GM21825 (cell line): Measurements from ENCODE around the gene MBD6.
"Not testable (repeated sequence)": the region's sequence is repeated elsewhere in the genome, so short reads cannot be mapped to it uniquely, and the experiment has no call there.

Experiments used
- ATAC-seq: cut with Tn5 transposase; IDR thresholded peaks from one replicate; pipeline ENCODE4 v1.9.1; 2021; ENCODE audit warnings: mild to moderate bottlenecking, moderate library complexity; ENCODE audit not compliant: unreplicated experiment

MBD6 gene

GRCh38 chr12:57546438-57547287, 24.0 kb downstream of the MBD6 start, which contains the start of gene DCTN2:
Gene DCTN2, minus strand, starts transcription at chr12:57547192. Its CDS starts 129 bp downstream, at chr12:57547063.
- ATAC-seq: peak; percentile 97

- ATAC-seq: no peak
These were observed 24.8 kb downstream of the MBD6 start for GRCh38 chr12:57547288-57548012.

DNA sequence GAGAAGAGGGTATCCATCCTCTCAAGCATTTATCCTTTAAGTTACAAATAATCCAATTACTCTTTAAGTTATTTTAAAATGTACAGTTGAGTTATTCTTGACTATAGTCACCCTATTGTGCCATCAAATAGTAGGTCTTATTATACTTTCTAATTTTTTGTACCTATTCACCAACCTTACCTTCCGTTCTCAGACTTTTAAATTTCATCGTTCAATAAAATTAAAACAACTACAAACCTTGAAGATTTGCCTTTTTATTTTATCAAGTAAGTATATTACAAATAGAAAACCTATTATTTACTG, 25.3 kb downstream of the MBD6 start:
- no peak for ATAC-seq

- ATAC-seq: no peak
These were observed 25.9 kb downstream of the MBD6 start for GRCh38 chr12:57548488-57548887.

- ATAC-seq: no peak
These were observed 26.7 kb downstream of the MBD6 start for GRCh38 chr12:57549203-57549908.

DNA sequence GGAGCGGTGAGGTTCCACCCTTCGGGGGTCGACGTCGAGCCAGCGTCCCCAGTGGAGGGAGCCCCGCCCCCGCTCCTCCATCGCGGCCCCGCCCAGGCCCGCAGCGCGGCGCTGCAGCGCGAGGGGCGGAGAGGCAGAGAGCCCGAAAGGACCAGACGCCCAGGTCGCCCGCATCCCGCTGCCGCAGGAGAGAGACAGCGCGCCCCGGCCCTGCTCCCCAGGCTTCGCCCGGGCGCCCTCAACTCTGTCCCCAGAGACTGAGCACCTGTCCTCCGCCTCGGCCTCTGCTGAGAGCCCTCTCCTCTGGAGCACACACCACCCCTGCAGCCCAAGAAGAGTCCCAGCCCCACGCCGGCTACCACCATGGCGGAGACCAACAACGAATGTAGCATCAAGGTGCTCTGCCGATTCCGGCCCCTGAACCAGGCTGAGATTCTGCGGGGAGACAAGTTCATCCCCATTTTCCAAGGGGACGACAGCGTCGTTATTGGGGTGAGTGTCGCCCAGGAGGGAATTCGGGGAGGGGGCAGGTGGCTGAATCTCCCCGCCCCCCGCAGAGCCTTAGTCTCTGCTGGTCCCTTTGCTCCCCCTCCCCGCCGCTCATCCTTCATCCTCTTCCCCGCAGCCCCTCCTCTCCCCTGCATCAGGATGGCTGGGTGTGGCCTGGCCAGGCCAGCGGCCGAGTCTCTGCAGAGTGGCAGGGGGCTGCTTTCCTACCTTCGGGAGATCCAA, 27.5 kb downstream of the MBD6 start, which contains the start of gene KIF5A:
KIF5A (plus strand) TSS at position 136 of the 732 bp plus-strand sequence; CDS start at position 364, 228 bp downstream.
- no peak for ATAC-seq

- no peak for ATAC-seq
These were observed 28.3 kb downstream of the MBD6 start for GRCh38 chr12:57550641-57551549.

DNA sequence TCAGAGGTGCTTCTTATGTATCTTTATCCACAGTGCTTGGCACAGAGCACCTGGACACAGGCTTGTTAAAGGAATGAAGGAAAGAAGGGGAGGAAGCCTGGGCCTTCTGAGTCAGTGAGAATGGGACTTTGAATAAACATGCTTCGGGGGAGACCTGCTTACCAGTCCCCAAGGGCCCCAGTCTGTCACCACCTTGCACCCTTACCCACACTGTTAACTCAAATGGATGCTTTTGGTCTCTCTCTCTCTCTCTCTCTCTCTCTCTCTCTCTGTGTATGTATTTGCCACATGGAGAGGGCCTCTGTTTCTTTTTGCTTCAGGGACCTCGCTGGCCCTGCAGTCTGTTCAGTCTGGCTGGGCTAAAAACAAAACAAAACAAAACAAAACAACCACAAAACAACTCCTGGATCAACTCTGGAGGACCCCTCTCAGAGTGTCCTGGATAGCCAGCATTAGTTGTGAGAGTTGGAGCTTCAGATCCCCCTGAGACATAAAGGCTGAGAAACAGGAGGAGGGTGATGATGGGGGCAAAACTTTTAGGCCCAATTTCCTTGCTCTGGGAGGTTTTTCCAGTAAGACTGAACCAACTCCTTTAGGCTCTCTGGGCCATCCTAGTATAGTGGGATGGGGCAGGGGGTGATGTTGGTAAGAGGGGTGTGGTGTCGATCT, 29.1 kb downstream of the MBD6 start:
- no peak for ATAC-seq

DNA sequence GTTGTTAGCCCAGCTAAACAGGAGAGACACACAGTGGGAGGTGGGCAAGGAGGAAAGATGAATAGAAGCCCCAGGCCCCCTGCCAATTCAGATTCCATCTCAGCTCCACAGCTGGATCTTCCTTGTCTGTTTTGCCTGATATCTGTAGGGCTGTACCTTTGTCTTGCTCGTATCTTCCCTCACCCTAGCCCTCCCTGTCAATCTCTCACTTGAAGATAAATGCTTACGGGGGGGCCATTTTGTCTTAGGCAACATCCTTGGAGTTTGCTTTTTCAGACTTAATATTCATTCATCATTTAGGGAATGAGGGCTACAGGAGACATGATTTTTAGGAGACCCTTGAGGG, 29.7 kb downstream of the MBD6 start:
- no peak for ATAC-seq

DNA sequence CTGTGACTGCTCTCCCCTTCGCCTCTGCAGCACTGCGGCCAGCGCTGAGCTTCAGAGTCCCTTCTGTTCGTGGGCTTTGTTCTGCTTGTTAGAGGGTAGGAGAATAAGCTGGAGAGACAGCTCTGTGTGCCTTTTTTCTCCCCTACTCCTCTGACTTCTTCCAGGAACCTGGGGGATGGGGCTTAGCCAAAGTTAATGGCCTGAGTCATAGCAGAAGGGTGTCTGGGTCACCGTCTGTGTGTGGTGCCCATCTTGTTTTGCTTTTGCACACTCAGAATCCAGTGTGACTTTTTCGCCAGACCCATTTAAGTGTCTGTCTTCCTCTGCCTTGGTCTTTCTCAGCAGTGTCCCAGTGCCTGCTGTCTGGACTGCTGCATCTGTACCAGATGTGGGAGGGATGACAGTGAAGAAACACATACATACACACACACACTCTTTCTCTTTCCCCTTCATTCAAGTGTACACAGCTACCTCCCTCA, 30.2 kb downstream of the MBD6 start:
- ATAC-seq: no peak

DNA sequence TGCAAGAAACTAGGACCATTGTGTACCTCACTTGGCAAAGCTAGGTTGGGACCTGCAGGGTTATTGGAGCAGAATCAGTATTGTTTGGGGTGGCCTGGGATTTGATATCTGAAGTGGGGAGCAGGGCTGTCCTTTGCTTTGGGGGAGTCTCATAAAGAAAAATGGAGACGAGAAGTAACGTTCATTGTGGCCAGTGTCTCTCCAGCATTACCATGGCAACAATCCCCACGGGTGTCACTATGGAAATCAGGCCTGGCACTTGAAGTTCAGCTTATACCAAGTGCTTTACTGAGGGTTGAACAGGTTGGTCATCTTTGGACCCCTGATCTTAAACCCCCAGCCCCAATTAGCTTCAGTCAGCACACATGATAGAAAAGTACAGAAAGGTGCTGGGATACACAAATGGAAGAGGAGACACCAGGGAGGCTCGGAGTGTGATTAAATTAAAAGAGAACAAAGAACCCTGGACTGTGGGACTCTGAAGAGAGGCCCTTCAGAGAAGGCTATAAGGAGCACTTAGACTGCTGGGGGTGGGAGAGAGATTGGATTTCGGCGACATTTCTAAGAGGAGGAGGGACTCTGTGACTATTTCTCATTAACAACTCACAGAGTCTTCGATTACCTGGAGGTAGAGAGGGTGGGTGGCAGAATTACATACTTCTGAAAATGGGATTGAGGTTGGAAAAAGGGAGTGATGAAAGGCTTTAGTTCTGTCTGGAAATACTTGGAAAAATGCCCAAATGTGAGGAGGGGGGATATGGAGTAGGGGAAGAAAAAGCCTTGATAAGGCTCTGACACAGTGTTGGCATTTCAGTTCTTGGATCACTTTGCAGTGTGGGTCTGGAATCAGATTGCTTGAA, 30.9 kb downstream of the MBD6 start:
- no peak for ATAC-seq

- no peak for ATAC-seq
These were observed 31.8 kb downstream of the MBD6 start for GRCh38 chr12:57554453-57554852.

- no peak for ATAC-seq
These were observed 32.3 kb downstream of the MBD6 start for GRCh38 chr12:57554897-57555296.

GRCh38 chr12:57558864-57559263, 36.2 kb downstream of the MBD6 start:
- no peak for ATAC-seq

GRCh38 chr12:57560516-57560915, 37.9 kb downstream of the MBD6 start:
- ATAC-seq: no peak

GRCh38 chr12:57561117-57561516, 38.5 kb downstream of the MBD6 start:
- ATAC-seq: not testable (repeated sequence)

DNA sequence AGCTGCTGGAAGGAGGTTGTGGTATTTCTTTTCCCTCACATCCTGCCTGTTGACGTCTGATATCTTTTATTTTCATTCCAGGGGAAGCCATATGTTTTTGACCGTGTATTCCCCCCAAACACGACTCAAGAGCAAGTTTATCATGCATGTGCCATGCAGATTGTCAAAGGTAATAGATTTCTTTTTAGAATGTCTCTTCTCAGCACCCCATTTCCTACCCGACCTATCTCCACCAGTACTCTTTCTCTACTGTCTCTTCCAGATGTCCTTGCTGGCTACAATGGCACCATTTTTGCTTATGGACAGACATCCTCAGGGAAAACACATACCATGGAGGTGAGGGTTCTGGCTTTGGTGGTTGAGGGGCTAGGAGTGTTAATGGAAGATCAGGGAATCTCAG, 40.7 kb downstream of the MBD6 start:
- no peak for ATAC-seq

DNA sequence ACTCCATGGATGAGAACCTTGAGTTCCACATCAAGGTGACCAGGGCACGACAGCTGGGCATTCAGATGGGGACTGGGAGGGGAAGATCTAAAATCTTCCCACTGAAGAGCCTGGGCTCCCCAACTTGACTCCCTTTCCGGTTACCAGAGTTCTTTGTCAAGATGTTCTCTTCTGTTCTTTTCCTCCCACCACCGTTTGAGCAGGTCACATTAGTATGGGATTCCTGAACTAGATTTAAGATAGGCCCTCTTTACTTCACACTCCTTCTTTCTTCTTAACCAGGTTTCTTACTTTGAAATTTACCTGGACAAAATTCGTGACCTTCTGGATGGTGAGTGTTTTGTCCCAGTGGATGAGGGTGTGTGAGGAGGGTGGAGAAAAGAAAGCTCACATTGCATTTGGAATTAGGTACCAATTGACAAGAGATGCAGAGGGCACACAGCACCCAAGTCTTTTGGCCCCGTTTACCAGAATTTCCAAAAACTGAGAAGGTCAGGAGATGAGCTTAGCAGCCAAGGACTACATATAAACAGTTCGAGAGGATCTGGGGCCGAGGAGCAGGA, 41.6 kb downstream of the MBD6 start:
- no peak for ATAC-seq
